SK-N-SH (cell line): ENCODE data around the gene SOS2. TPM values are rescaled to one million over a fixed set of nuclear protein-coding genes. Genes with fewer than 3 reads are reported as not detected.

Source experiments
- CTCF ChIA-PET: fragments of 300-600, 350-600 bp; formaldehyde crosslinking; extraction: SDS; loops from one replicate; lab custom pipeline; 2021; lab: Yijun Ruan, JAX
- POLR2A ChIA-PET: fragments of 350-600 bp; sonication (Branson Sonifier 250); formaldehyde crosslinking; extraction: SDS; loops from one replicate; lab custom pipeline; 2020; ENCODE audit warnings: antibody characterized with exemption, inconsistent platforms; lab: Yijun Ruan, JAX
- DNase-seq: peaks from one replicate; pipeline ENCODE4 v3.0.0; 2012
- H2AFZ ChIP-seq: fragments of 200-600 bp; sonication (generic); 2 replicates; pipeline ENCODE4 v1.8.1; 2016; ENCODE audit warnings: antibody characterized with exemption, mild to moderate bottlenecking, low read depth
- H3F3A ChIP-seq: fragments of 200-600 bp; sonication (generic); replicated peaks from 2 replicates; pipeline ENCODE3; 2016; ENCODE audit warnings: antibody characterized with exemption, mild to moderate bottlenecking; ENCODE audit not compliant: insufficient read depth
- H3K27ac ChIP-seq, 2 experiments: fragments of 200-500 bp in 1 of 2; fragments of 200-600 bp in 1 of 2; sonication (Bioruptor generic) in 1 of 2; sonication (generic), shearing (Covaris generic) in 1 of 2; 2 replicates each; pipeline versions ENCODE4 v1.5.1 to v1.6.1; 2014 to 2016; ENCODE audit warnings: low read depth in 2 of 2, inconsistent platforms in 1 of 2, low read length in 1 of 2, mild to moderate bottlenecking in 1 of 2, mixed read lengths in 1 of 2
- H3K27me3 ChIP-seq: fragments of 200-600 bp; sonication (generic), shearing (Covaris generic); 2 replicates; pipeline ENCODE4 v1.6.1; 2016; ENCODE audit warnings: mixed run types; ENCODE audit not compliant: insufficient read depth
- H3K36me3 ChIP-seq, 2 experiments: fragments of 200-500 bp in 1 of 2; fragments of 200-600 bp in 1 of 2; sonication (Bioruptor generic) in 1 of 2; sonication (generic) in 1 of 2; replicated peaks in 1 of 2; 2 replicates each; pipeline versions ENCODE3 to v1.5.1; 2014 to 2016; ENCODE audit warnings: low read length in 1 of 2, mild to moderate bottlenecking in 1 of 2; ENCODE audit not compliant: insufficient read depth in 2 of 2, control insufficient read depth in 1 of 2
- H3K4me1 ChIP-seq, 2 experiments: fragments of 200-500 bp in 1 of 2; fragments of 200-600 bp in 1 of 2; sonication (Bioruptor generic) in 1 of 2; sonication (generic), shearing (Covaris generic) in 1 of 2; 2 replicates each; pipeline versions ENCODE4 v1.5.1 to v1.6.1; 2014 to 2016; ENCODE audit warnings: low read depth in 1 of 2, low read length in 1 of 2, mixed run types in 1 of 2; ENCODE audit not compliant: insufficient read depth in 2 of 2, control insufficient read depth in 1 of 2
- H3K4me2 ChIP-seq: fragments of 200-600 bp; sonication (generic), shearing (Covaris generic); 2 replicates; pipeline ENCODE4 v1.6.1; 2017; ENCODE audit warnings: mixed run types
- H3K4me3 ChIP-seq, 2 experiments: fragments of 200-500 bp in 1 of 2; fragments of 200-600 bp in 1 of 2; sonication (Bioruptor generic) in 1 of 2; sonication (generic), shearing (Covaris generic) in 1 of 2; 2 replicates each; pipeline versions ENCODE4 v1.5.1 to v1.8.1; 2014 to 2016; ENCODE audit warnings: low read depth in 2 of 2, inconsistent platforms in 1 of 2, low read length in 1 of 2, mild to moderate bottlenecking in 1 of 2, mixed read lengths in 1 of 2, moderate library complexity in 1 of 2
- H3K79me2 ChIP-seq: fragments of 200-600 bp; sonication (generic); 2 replicates; pipeline ENCODE4 v1.8.1; 2017; ENCODE audit warnings: mild to moderate bottlenecking; ENCODE audit not compliant: insufficient read depth
- H3K9ac ChIP-seq: fragments of 200-600 bp; sonication (generic); 2 replicates; pipeline ENCODE4 v1.6.1; 2017; ENCODE audit warnings: mixed run types
- H3K9me2 ChIP-seq: fragments of 200-600 bp; sonication (generic); 2 replicates; pipeline ENCODE4 v1.6.1; 2017; ENCODE audit warnings: mixed run types
- H3K9me3 ChIP-seq: fragments of 200-600 bp; sonication (generic); 2 replicates; pipeline ENCODE4 v1.6.1; 2017; ENCODE audit warnings: mixed run types, mild to moderate bottlenecking, moderate library complexity
- H4K20me1 ChIP-seq: fragments of 200-600 bp; sonication (generic); 2 replicates; pipeline ENCODE4 v1.6.1; 2017; ENCODE audit warnings: mild to moderate bottlenecking, mixed run types; ENCODE audit not compliant: insufficient read depth
- EP300 ChIP-seq, 2 experiments: IDR thresholded peaks; 2 replicates each; pipeline versions ENCODE4 v1.4.0 to v1.6.1; 2012; ENCODE audit warnings: borderline replicate concordance in 1 of 2, low read depth in 1 of 2, low read length in 1 of 2
- FOSL2 ChIP-seq: IDR thresholded peaks from 2 replicates; pipeline ENCODE4 v1.4.0; 2012; ENCODE audit warnings: low read depth, mild to moderate bottlenecking, moderate library complexity, borderline replicate concordance
- FOXM1 ChIP-seq: IDR thresholded peaks from 2 replicates; pipeline ENCODE4 v1.4.0; 2012; ENCODE audit warnings: low read depth, mild to moderate bottlenecking
- GABPA ChIP-seq: IDR thresholded peaks from 2 replicates; pipeline ENCODE4 v1.4.0; 2012; ENCODE audit warnings: low read depth, mild to moderate bottlenecking
- GATA2 ChIP-seq: sonication (generic); formaldehyde crosslinking; IDR thresholded peaks from 2 replicates; pipeline ENCODE4 v1.5.0; 2020; ENCODE audit warnings: mild to moderate bottlenecking, missing genetic modification reagents
- MXI1 ChIP-seq: IDR thresholded peaks from 2 replicates; pipeline ENCODE4 v1.6.1; 2012; ENCODE audit warnings: mild to moderate bottlenecking, low read depth, low read length, improper control_type of control experiment
- RAD21 ChIP-seq: IDR thresholded peaks from 2 replicates; pipeline ENCODE4 v1.6.1; 2012; ENCODE audit warnings: mild to moderate bottlenecking, low read length
- SIN3A ChIP-seq: IDR thresholded peaks from 2 replicates; pipeline ENCODE4 v1.6.1; 2012; ENCODE audit warnings: low read depth, mild to moderate bottlenecking, low read length, moderate library complexity, borderline replicate concordance
- TEAD4 ChIP-seq: IDR thresholded peaks from 2 replicates; pipeline ENCODE4 v1.4.0; 2012; ENCODE audit warnings: mild to moderate bottlenecking, borderline replicate concordance; ENCODE audit not compliant: insufficient read depth
- USF1 ChIP-seq: IDR thresholded peaks from 2 replicates; pipeline ENCODE4 v1.4.0; 2012; ENCODE audit warnings: low read depth, borderline replicate concordance
- WGBS: methylation state at CpG from one replicate; pipeline ENCODE4 v1.1.6; 2017; ENCODE audit warnings: low lambda C conversion rate; 5-methylcytosine and 5-hydroxymethylcytosine counted together
- polyA plus RNA-seq, 3 experiments: library from polyadenylated mRNA; depleted of rRNA; stranded (reverse); fragments of >200 nt; gene quantifications; 2 replicates each; pipeline ENCODE4 v1.2.3, GENCODE V29; 2012
- TF ChIP-seq, protein P1 (sequence below): fragments of 150-350 bp; IDR thresholded peaks from 2 replicates; pipeline ENCODE4 v1.6.1; 2017; ENCODE audit warnings: antibody characterized with exemption, low read length, low read depth, borderline replicate concordance
- TF ChIP-seq, protein P2 (sequence below): IDR thresholded peaks from 2 replicates; pipeline ENCODE4 v1.6.1; 2012; ENCODE audit warnings: mild to moderate bottlenecking, low read depth, low read length, moderate library complexity
- TF ChIP-seq, protein P3 (sequence below): fragments of 200-600 bp; sonication (generic); IDR thresholded peaks from 2 replicates; pipeline ENCODE4 v1.6.1; 2017; ENCODE audit warnings: antibody characterized with exemption, mild to moderate bottlenecking, moderate library complexity
- TF ChIP-seq, protein P4 (sequence below): fragments of 150-350 bp; IDR thresholded peaks from 2 replicates; pipeline ENCODE4 v1.6.1; 2016; ENCODE audit warnings: mild to moderate bottlenecking, low read depth, low read length

SOS2 gene
- polyA plus RNA-seq, 1 of the 3 experiments (the other 2 are of a cell fraction): 6.2 TPM

GRCh38 chr14:50215416-50215815 is 16.0 kb downstream of the SOS2 start:
- H3K9me3 ChIP-seq: no peaks in the 10 kb centered on the region

DNA sequence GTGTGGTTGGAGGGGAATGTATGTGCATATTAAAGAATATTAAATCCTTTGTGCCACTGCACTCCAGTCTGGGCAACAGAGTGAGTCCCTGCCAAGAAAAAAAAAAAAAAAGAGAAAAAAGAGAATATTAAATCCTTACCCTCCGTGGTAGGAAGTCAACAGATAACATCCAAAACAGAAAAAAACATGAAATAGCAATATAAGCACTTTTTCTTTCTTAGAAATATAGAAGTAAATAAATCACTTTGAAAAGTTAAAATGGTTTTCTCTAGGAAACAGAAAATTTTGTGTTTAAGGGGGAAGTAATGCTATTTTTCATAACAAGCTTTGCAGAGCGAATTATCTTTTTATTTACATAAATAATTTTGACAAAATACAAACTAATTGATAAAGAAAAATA is 17.6 kb downstream of the SOS2 start:
- no peaks in the 10 kb centered on the region for H3K4me1 ChIP-seq
- H3F3A ChIP-seq: no peaks in the 10 kb centered on the region
- H3K9me2 ChIP-seq: no peaks in the 10 kb centered on the region
- no peaks in the 10 kb centered on the region for H3K9me3 ChIP-seq
- H4K20me1 ChIP-seq: peaks cover 55% of the 10 kb centered on the region
- no peak for DNase-seq
- POLR2A ChIA-PET: interaction anchor here (0.7 kb wide), 1 partner anchor 11 kb away, joined by 3 read pairs; no protein-coding TSS in a partner anchor
- peaks cover 100% of the 10 kb centered on the region for H3K79me2 ChIP-seq
- H2AFZ ChIP-seq: no peak overlapping the region
- H3K4me3 ChIP-seq: no peak overlapping the region
- no peaks in the 10 kb centered on the region for H3K27me3 ChIP-seq
- peaks cover 0 to 12% of the 10 kb centered on the region in 2 experiments for H3K36me3 ChIP-seq
- H3K4me2 ChIP-seq: no peak overlapping the region
- CTCF ChIA-PET: interaction anchor here (1.2 kb wide), 1 partner anchor 107 kb away, joined by 4 read pairs; no protein-coding TSS in a partner anchor
- no peak overlapping the region for H3K9ac ChIP-seq
- WGBS: 85% methylated on average over 2 of the region's 2 CpGs
- H3K27ac ChIP-seq: no peak overlapping the region
- TF ChIP-seq, protein P1, sequence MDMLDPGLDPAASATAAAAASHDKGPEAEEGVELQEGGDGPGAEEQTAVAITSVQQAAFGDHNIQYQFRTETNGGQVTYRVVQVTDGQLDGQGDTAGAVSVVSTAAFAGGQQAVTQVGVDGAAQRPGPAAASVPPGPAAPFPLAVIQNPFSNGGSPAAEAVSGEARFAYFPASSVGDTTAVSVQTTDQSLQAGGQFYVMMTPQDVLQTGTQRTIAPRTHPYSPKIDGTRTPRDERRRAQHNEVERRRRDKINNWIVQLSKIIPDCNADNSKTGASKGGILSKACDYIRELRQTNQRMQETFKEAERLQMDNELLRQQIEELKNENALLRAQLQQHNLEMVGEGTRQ: no peak
- TF ChIP-seq FOSL2: no peak
- TF ChIP-seq SIN3A: no peak
- TF ChIP-seq, protein P2, sequence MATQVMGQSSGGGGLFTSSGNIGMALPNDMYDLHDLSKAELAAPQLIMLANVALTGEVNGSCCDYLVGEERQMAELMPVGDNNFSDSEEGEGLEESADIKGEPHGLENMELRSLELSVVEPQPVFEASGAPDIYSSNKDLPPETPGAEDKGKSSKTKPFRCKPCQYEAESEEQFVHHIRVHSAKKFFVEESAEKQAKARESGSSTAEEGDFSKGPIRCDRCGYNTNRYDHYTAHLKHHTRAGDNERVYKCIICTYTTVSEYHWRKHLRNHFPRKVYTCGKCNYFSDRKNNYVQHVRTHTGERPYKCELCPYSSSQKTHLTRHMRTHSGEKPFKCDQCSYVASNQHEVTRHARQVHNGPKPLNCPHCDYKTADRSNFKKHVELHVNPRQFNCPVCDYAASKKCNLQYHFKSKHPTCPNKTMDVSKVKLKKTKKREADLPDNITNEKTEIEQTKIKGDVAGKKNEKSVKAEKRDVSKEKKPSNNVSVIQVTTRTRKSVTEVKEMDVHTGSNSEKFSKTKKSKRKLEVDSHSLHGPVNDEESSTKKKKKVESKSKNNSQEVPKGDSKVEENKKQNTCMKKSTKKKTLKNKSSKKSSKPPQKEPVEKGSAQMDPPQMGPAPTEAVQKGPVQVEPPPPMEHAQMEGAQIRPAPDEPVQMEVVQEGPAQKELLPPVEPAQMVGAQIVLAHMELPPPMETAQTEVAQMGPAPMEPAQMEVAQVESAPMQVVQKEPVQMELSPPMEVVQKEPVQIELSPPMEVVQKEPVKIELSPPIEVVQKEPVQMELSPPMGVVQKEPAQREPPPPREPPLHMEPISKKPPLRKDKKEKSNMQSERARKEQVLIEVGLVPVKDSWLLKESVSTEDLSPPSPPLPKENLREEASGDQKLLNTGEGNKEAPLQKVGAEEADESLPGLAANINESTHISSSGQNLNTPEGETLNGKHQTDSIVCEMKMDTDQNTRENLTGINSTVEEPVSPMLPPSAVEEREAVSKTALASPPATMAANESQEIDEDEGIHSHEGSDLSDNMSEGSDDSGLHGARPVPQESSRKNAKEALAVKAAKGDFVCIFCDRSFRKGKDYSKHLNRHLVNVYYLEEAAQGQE: no peak
- TF ChIP-seq RAD21: no peak
- TF ChIP-seq USF1: no peak
- TF ChIP-seq GABPA: no peak
- no peak for TF ChIP-seq EP300 (IDR thresholded peaks at IDR 0.05; ENCODE audit: borderline replicate concordance in 1 of 2, low read depth in 1 of 2, low read length in 1 of 2)
- no peak for TF ChIP-seq GATA2 (CRISPR knock-in tag)
- no peak for TF ChIP-seq MXI1

More at GRCh38 chr14:50215416-50215815, 16.0 kb downstream of the SOS2 start:
- TF ChIP-seq SIN3A: no peak
- TF ChIP-seq FOSL2: no peak
- TF ChIP-seq, protein P3, sequence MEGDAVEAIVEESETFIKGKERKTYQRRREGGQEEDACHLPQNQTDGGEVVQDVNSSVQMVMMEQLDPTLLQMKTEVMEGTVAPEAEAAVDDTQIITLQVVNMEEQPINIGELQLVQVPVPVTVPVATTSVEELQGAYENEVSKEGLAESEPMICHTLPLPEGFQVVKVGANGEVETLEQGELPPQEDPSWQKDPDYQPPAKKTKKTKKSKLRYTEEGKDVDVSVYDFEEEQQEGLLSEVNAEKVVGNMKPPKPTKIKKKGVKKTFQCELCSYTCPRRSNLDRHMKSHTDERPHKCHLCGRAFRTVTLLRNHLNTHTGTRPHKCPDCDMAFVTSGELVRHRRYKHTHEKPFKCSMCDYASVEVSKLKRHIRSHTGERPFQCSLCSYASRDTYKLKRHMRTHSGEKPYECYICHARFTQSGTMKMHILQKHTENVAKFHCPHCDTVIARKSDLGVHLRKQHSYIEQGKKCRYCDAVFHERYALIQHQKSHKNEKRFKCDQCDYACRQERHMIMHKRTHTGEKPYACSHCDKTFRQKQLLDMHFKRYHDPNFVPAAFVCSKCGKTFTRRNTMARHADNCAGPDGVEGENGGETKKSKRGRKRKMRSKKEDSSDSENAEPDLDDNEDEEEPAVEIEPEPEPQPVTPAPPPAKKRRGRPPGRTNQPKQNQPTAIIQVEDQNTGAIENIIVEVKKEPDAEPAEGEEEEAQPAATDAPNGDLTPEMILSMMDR: no peak
- TF ChIP-seq, protein P4, sequence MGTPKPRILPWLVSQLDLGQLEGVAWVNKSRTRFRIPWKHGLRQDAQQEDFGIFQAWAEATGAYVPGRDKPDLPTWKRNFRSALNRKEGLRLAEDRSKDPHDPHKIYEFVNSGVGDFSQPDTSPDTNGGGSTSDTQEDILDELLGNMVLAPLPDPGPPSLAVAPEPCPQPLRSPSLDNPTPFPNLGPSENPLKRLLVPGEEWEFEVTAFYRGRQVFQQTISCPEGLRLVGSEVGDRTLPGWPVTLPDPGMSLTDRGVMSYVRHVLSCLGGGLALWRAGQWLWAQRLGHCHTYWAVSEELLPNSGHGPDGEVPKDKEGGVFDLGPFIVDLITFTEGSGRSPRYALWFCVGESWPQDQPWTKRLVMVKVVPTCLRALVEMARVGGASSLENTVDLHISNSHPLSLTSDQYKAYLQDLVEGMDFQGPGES: no peak
- TF ChIP-seq FOXM1: no peak
- TF ChIP-seq, protein P1: no peak
- TF ChIP-seq TEAD4: no peak
- TF ChIP-seq, all 33 proteins: peak for 0
- ChIA-PET POLR2A (no interaction called here), CTCF (no interaction called here)
- Histone ChIP-seq H3K9ac (no peak overlapping the region), H3K4me1 (no peaks in the 10 kb centered on the region), H3K27ac (no peak overlapping the region), H3K36me3 (peaks cover 0 to 12% of the 10 kb centered on the region in 2 experiments), H3K4me3 (no peak overlapping the region), H2AFZ (no peak overlapping the region), H4K20me1 (peaks cover 63% of the 10 kb centered on the region), H3K27me3 (no peaks in the 10 kb centered on the region), H3K4me2 (no peak overlapping the region), H3F3A (no peaks in the 10 kb centered on the region), H3K79me2 (peaks cover 100% of the 10 kb centered on the region), H3K9me2 (no peaks in the 10 kb centered on the region)
- DNase-seq: no peak
- 95% methylated on average over 2 of the region's 2 CpGs for WGBS
